Fibroblast of lung (primary cell): ENCODE results near the gene DPH7. TPM values are rescaled to one million over a fixed set of nuclear protein-coding genes. Genes with fewer than 3 reads are reported as not detected.

Experiments
- DNase-seq, 2 donors: peaks; one replicate each; pipeline versions ENCODE4 v3.0.0 to v3.0.0-alpha.2; 2010; ENCODE audit warnings: low read depth in 2 of 2
- H2AFZ ChIP-seq: 2 replicates; pipeline ENCODE4 v1.5.1; 2012; ENCODE audit warnings: low read length, control low read depth, inconsistent platforms
- H3K27ac ChIP-seq: 2 replicates; pipeline ENCODE4 v1.5.1; 2011; ENCODE audit warnings: low read length, control low read depth; ENCODE audit not compliant: insufficient read depth
- H3K27me3 ChIP-seq: 2 replicates; pipeline ENCODE4 v1.5.1; 2011; ENCODE audit warnings: mild to moderate bottlenecking, low read length; ENCODE audit not compliant: control insufficient read depth, insufficient read depth
- H3K36me3 ChIP-seq: 2 replicates; pipeline ENCODE4 v1.5.1; 2011; ENCODE audit warnings: low read length; ENCODE audit not compliant: control insufficient read depth, insufficient read depth
- H3K4me1 ChIP-seq: 2 replicates; pipeline ENCODE4 v1.5.1; 2011; ENCODE audit warnings: low read length; ENCODE audit not compliant: control insufficient read depth, insufficient read depth; ENCODE audit errors: extremely low read depth
- H3K4me2 ChIP-seq: 2 replicates; pipeline ENCODE4 v1.5.1; 2011; ENCODE audit warnings: low read length, control low read depth; ENCODE audit not compliant: insufficient read depth; ENCODE audit errors: extremely low read depth
- H3K4me3 ChIP-seq, 4 experiments: fragments of 200-600 bp in 1 of 4; sonication (generic) in 1 of 4; replicated peaks in 1 of 4; 2 replicates each; pipeline ENCODE4 v1.5.1; 2011 to 2016; ENCODE audit warnings: low read length in 4 of 4, low read depth in 3 of 4, mild to moderate bottlenecking in 3 of 4, control low read depth in 2 of 4, inconsistent platforms in 1 of 4, mixed read lengths in 1 of 4; ENCODE audit not compliant: insufficient read depth in 1 of 4; ENCODE audit errors: control extremely low read depth in 1 of 4
- H3K79me2 ChIP-seq: 2 replicates; pipeline ENCODE4 v1.5.1; 2012; ENCODE audit warnings: mild to moderate bottlenecking, low read length, inconsistent platforms; ENCODE audit not compliant: control insufficient read depth, insufficient read depth
- H3K9ac ChIP-seq: 2 replicates; pipeline ENCODE4 v1.5.1; 2011; ENCODE audit warnings: mild to moderate bottlenecking, low read length, control low read depth; ENCODE audit not compliant: insufficient read depth
- H3K9me3 ChIP-seq: 2 replicates; pipeline ENCODE4 v1.5.1; 2012; ENCODE audit warnings: low read depth, low read length; ENCODE audit not compliant: control insufficient read depth, insufficient read depth
- H4K20me1 ChIP-seq: 2 replicates; pipeline ENCODE4 v1.5.1; 2011; ENCODE audit warnings: low read length; ENCODE audit not compliant: control insufficient read depth, insufficient read depth; ENCODE audit errors: extremely low read depth
- EZH2 ChIP-seq: IDR thresholded peaks from 2 replicates; pipeline ENCODE4 v1.5.1; 2012; ENCODE audit warnings: low read length, control low read depth, mild to moderate bottlenecking; ENCODE audit errors: missing control alignments
- polyA plus RNA-seq, 2 donors: library from polyadenylated mRNA; depleted of rRNA in 1 of 2; stranded (reverse) in 1 of 2; unstranded in 1 of 2; fragments of >200 nt; gene quantifications; 2 replicates each; pipeline ENCODE4 v1.2.1, GENCODE V29; 2011 to 2012; ENCODE audit warnings: missing spikeins in 1 of 2
- total RNA-seq: library from RNA; depleted of rRNA; stranded (reverse); fragments of >200 nt; gene quantifications from 2 replicates; pipeline ENCODE4 v1.2.1, GENCODE V29; 2014
- TF ChIP-seq, protein P1 (sequence below), 2 donors: IDR thresholded peaks in 1 of 2; conservative IDR thresholded peaks in 1 of 2; 1 replicate in 1 of 2; 2 replicates in 1 of 2; pipeline ENCODE4 v1.5.1; 2011 to 2012; ENCODE audit warnings: low read length in 2 of 2, control low read depth in 1 of 2, inconsistent platforms in 1 of 2, low read depth in 1 of 2, mild to moderate bottlenecking in 1 of 2

The DPH7 gene
- total and polyA plus RNA-seq, 2 donors (not counting 1 experiment from before 2014, with no cell fraction given): 15.7 to 20.6 TPM

DNA sequence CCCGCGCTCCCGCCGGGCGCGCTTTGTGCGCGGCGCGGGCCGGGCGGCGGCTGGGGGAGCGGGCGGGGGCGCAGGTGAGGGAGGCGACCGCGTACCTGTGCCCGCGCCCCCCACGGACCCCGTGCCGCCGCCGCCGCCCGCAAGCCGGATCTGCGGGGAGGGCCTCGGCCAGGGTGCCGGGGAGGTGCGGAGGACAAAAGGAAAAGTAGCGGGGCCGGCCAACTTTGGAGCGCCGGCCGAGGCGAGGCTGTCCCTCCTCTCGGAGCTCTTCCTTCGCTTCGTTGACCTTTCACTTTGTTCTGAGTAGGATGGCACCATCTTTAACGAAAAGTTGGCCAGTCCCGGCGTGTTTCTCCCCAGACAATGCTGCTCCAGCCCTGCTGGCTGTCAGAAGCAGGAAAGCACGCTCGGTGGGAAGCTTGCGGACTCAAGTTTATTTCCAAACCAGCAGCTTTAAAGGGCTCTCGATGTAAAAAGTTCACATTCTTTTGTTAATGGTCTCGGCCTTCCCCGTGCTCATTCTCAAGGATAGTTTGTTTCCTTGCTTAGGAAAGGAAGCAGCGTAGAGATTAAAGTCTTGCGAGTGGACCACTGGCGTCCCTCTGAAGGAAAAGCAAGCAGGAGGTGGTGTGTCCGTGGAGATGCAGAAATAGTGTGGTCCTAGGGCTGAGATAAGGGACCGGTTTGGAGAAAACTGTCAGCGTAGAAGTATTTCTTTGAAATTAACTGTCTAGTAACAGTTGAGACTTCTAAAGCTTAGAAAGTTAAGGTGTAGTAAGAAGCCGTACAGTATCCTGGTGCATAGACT lies 40.7 kb upstream of the DPH7 start:
- Histone ChIP-seq H3K4me3 (peak overlapping the region; percentile 63 to 92 (median 70)), H3K4me2 (peak overlapping the region; percentile 96), H3K27me3 (no peaks in the 10 kb centered on the region), H3K36me3 (peaks cover 8% of the 10 kb centered on the region), H3K79me2 (peaks cover 69% of the 10 kb centered on the region), H4K20me1 (no peaks in the 10 kb centered on the region), H3K4me1 (peaks cover 7% of the 10 kb centered on the region), H2AFZ (peak overlapping the region; percentile 31), H3K9ac (peak overlapping the region; percentile 66), H3K9me3 (no peaks in the 10 kb centered on the region), H3K27ac (peak overlapping the region; percentile 56)
- TF ChIP-seq EZH2: no peak
- TF ChIP-seq, protein P1, sequence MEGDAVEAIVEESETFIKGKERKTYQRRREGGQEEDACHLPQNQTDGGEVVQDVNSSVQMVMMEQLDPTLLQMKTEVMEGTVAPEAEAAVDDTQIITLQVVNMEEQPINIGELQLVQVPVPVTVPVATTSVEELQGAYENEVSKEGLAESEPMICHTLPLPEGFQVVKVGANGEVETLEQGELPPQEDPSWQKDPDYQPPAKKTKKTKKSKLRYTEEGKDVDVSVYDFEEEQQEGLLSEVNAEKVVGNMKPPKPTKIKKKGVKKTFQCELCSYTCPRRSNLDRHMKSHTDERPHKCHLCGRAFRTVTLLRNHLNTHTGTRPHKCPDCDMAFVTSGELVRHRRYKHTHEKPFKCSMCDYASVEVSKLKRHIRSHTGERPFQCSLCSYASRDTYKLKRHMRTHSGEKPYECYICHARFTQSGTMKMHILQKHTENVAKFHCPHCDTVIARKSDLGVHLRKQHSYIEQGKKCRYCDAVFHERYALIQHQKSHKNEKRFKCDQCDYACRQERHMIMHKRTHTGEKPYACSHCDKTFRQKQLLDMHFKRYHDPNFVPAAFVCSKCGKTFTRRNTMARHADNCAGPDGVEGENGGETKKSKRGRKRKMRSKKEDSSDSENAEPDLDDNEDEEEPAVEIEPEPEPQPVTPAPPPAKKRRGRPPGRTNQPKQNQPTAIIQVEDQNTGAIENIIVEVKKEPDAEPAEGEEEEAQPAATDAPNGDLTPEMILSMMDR (conservative IDR thresholded peaks at IDR 0.05 in 1 of 2, IDR thresholded peaks at IDR 0.05 in 1 of 2; ENCODE audit: low read depth in 1 of 2, low read length in 2 of 2): no peak
- DNase-seq: peak; percentile 45 to 55

DNA sequence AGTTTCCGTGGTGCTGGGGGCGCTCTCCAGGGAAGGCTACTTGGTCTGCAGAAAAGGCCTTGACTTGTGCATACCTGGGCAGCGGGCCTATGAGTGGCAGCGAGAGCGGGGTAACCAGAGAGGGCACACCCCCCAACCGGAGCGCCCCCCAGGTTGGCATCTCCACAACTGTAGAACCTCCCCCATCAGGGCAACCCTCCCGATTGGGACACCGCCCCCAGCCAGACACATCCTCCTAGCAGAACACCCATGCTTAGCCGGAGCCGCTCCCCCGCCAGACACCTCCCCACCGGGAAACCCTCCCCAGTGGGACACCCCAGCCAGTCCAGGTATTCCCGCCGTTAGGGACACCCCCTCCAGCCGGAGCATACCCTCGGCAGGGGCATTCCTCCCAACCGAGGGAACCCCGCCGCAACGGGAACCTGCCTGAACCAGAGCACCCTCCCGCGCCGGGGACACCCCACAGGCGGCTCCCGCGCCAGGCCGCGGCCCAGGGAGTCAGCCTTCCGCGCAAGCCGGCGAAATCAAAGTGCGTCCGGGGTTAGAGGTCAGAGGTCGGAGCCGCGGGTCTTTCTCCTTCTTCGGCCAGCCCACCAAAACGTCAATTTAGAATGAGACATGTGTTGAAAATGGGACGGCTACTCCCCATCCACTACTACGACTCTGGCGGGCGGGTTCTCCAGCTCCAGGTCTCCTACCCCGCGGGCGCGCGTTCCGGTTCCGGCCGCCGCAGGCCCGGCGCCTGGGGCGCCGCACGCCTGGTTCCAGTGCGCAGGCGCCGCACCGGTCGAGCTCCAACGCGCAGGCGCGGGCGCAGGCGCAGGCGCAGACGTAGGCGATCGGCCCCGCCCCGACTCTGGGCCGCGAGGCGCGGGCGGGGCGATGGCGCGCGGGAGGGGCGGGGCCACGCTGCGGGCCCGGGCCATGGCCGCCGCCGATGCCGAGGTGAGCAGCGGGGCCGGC lies 39.7 kb upstream of the DPH7 start, which contains the start of gene EHMT1:
EHMT1 (plus strand) TSS at position 901 of the 963 bp plus-strand sequence; CDS start at position 925, 24 bp downstream.
- peak; percentile 64 to 83 for DNase-seq

More for the DNA sequence above, 39.7 kb upstream of the DPH7 start, which contains the start of gene EHMT1:
- H4K20me1 ChIP-seq: no peaks in the 10 kb centered on the region
- peaks cover 58% of the 10 kb centered on the region for H3K79me2 ChIP-seq
- peaks cover 19% of the 10 kb centered on the region for H3K36me3 ChIP-seq
- peak within 1 kb of the TSS; percentile 88 for H3K9ac ChIP-seq
- H3K4me2 ChIP-seq: peak within 1 kb of the TSS; percentile 99
- H3K9me3 ChIP-seq: no peaks in the 10 kb centered on the region
- peak within 1 kb of the TSS; percentile 58 for H2AFZ ChIP-seq
- H3K27ac ChIP-seq: peak within 1 kb of the TSS; percentile 93
- H3K27me3 ChIP-seq: no peaks in the 10 kb centered on the region
- peaks cover 7% of the 10 kb centered on the region for H3K4me1 ChIP-seq
- peak within 1 kb of the TSS; percentile 72 to 92 (median 83) for H3K4me3 ChIP-seq
- TF ChIP-seq, protein P1 (conservative IDR thresholded peaks at IDR 0.05 in 1 of 2, IDR thresholded peaks at IDR 0.05 in 1 of 2; ENCODE audit: low read depth in 1 of 2, low read length in 2 of 2): peak in 1 of 2 donors; percentile 5
- TF ChIP-seq EZH2: no peak
